ENCODE results near the gene SKAP2. TPM values are rescaled to one million over a fixed set of nuclear protein-coding genes. Genes with fewer than 3 reads are reported as not detected.

SKAP2 gene
- total RNA-seq, 1 experiment from 2014 or later: 30.7 TPM

DNA sequence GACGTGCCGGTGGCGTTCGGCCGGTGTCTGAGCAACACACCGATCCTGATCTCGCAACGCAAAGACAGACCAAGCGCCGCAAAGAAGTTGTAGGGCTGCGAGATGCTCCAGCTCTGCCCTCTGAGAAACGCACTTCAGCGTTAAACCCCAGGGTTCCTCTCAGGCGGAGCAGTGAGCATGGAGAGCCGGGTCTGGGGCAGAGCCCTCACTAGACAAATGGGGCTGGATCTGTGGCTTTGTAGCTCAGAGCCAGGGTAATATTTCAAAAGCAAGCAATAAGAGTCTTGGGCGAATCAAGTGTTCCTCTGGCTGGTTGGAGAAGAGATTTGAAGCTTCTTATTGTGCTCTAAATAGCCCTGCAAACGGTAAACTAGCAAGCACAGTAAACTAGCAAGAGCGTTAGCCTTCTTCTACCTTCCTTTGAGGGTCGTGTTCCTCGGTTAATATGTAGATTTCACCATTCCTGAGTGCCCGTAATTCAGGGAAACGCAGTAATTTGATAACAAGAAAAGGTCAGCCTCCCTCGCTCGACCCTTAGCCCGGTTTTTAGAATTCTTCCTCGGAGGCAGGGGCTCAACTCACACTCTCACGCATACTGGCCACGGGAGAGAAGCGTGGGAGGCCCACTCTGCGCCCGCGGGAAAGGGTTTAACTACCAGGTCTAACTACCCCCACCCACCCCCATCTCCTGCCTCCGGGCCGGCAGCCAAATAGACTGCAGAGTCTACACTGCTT is 6.7 kb downstream of the SKAP2 start (continued):
- TF ChIP-seq SIN3A (IDR thresholded peaks at IDR 0.05; ENCODE audit: low read depth) (no peak), EZH2phosphoT487 (IDR thresholded peaks at IDR 0.05; ENCODE audit: borderline replicate concordance) (no peak), POLR2A (IDR thresholded peaks at IDR 0.05; ENCODE audit: borderline replicate concordance, extremely low read depth, insufficient read depth, insufficient read length) (no peak)

DNA sequence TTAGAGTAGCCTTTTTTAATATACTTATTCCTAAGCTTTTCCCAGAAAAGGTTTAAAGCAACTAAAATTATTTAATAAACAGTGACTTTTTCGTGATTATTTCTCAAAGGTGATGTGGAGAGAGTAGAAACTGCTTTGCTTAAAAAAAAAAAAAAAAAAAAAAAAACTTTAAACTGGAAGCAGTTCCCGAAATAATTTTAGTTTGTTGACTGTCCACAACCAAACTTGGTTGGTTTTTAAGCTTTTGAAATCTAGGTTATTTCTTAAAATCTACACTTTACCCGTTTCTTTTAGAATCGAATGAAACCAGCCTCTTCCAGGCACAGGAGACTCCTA is 7.3 kb downstream of the SKAP2 start:
- no peaks in the 10 kb centered on the region for H3K9me2 ChIP-seq (ENCODE audit: insufficient read depth)
- no peak overlapping the region for H3K27ac ChIP-seq (ENCODE audit: low read depth, low read length)
- H4K20me1 ChIP-seq (ENCODE audit: insufficient read depth): no peaks in the 10 kb centered on the region
- no peaks in the 10 kb centered on the region for H3K9me3 ChIP-seq (ENCODE audit: control insufficient read depth in 1 of 2, insufficient read depth in 1 of 2, low read depth in 1 of 2, low read length in 2 of 2)
- no peaks in the 10 kb centered on the region; the same call in 1 of the 2 replicates for H3K79me2 ChIP-seq (ENCODE audit: insufficient read depth, low read length)
- peak overlapping the region; percentile 9; the same call in 1 of the 2 replicates for H3K9ac ChIP-seq (ENCODE audit: low read length)
- no peaks in the 10 kb centered on the region for H3K27me3 ChIP-seq (ENCODE audit: insufficient read depth, low read length)
- DNase-seq (ENCODE audit: low read depth, low spot score) (no peak), ATAC-seq (no peak)
- no peak overlapping the region for H2AFZ ChIP-seq (ENCODE audit: low read depth, low read length, poor library complexity, severe bottlenecking)
- BruUV-seq (replicated peaks): no TSS peak
- intact Hi-C loops (cut with micrococcal nuclease): no loop called here
- ChIA-PET CTCF (interaction anchor here (0.7 kb wide), 1 partner anchor 273 kb away, joined by 4 read pairs; no protein-coding TSS in a partner anchor), RAD21 (ENCODE audit: low non-redundant PET in 1 of 2, low total read pairs in 2 of 2, uncharacterized antibody in 2 of 2, unreplicated experiment in 2 of 2) (no interaction called here), POLR2A (interaction anchor here (0.7 kb wide), 1 partner anchor 703 kb away, joined by 3 read pairs; no protein-coding TSS in a partner anchor)
- peaks cover 0 to 34% of the 10 kb centered on the region in 2 experiments; a peak in 3 of 4 replicates for H3K4me1 ChIP-seq (ENCODE audit: control insufficient read depth in 1 of 2, insufficient read depth in 2 of 2, low read length in 2 of 2)
- H3K4me2 ChIP-seq (ENCODE audit: low read length): peak overlapping the region; percentile 4; the same call in 1 of the 2 replicates
- TF ChIP-seq SIN3A (IDR thresholded peaks at IDR 0.05; ENCODE audit: low read depth): no peak
- no peak for TF ChIP-seq RAD21 (IDR thresholded peaks at IDR 0.05; ENCODE audit: low read depth)
- TF ChIP-seq POLR2A (IDR thresholded peaks at IDR 0.05; ENCODE audit: borderline replicate concordance, extremely low read depth, insufficient read depth, insufficient read length): no peak
- no peak for TF ChIP-seq REST (IDR thresholded peaks at IDR 0.05; ENCODE audit: low read depth)
- no peak for TF ChIP-seq TCF7L2 (IDR thresholded peaks at IDR 0.05; ENCODE audit: borderline replicate concordance, extremely low read depth, insufficient read depth, insufficient read length)
- no peak for TF ChIP-seq SP1 (IDR thresholded peaks at IDR 0.05; ENCODE audit: low read depth)
- TF ChIP-seq ZFX (IDR thresholded peaks at IDR 0.05): no peak
- TF ChIP-seq EGR1 (IDR thresholded peaks at IDR 0.05; ENCODE audit: low read depth): no peak
- no peak for TF ChIP-seq CBX3 (IDR thresholded peaks at IDR 0.05; ENCODE audit: low read depth)
- no peak for TF ChIP-seq CEBPB (IDR thresholded peaks at IDR 0.05; ENCODE audit: low read depth)
- TF ChIP-seq FOSL1 (IDR thresholded peaks at IDR 0.05; ENCODE audit: low read depth): no peak
- H3K36me3 ChIP-seq (ENCODE audit: control insufficient read depth in 1 of 2, insufficient read depth in 2 of 2, low read length in 2 of 2): no peaks in the 10 kb centered on the region
- no peak overlapping the region for H3K4me3 ChIP-seq (replicated peaks in 1 of 2; ENCODE audit: low read depth in 1 of 2, low read length in 2 of 2)
